ENCODE data around the gene TAS1R1.

- TF ChIP-seq CTCF (IDR thresholded peaks at IDR 0.05; ENCODE audit: borderline replicate concordance, extremely low read depth, low read length, poor library complexity, severe bottlenecking): no peak
- no peak for TF ChIP-seq EZH2 (IDR thresholded peaks at IDR 0.05; ENCODE audit: borderline replicate concordance, low read depth, low read length, severe bottlenecking)
Measured at GRCh38 chr1:6596351-6596750, 41.2 kb downstream of the TAS1R1 start.

Measured in DND-41 (cell line).